ENCODE measurements around the gene RAN.

GRCh38 chr12:130879781-130880389, 8.0 kb downstream of the RAN start:
- TF ChIP-seq CTCF (IDR thresholded peaks at IDR 0.05; ENCODE audit: low read length) (no peak), EZH2 (optimal IDR thresholded peaks at IDR 0.05; ENCODE audit: low read depth, low read length) (no peak)
